Measurements from ENCODE around the gene MAP3K19. TPM values are rescaled to one million over a fixed set of nuclear protein-coding genes. Genes with fewer than 3 reads are reported as not detected.
"Not testable (repeated sequence)": the region's sequence is repeated elsewhere in the genome, so short reads cannot be mapped to it uniquely, and the experiment has no call there.

The MAP3K19 gene
- total RNA-seq, 1 experiment from 2014 or later = not detected

GRCh38 chr2:134973241-134974138, 73.8 kb downstream of the MAP3K19 start:
- H3K79me2 ChIP-seq (ENCODE audit: insufficient read depth, low read length) = no peaks in the 10 kb centered on the region
- RAD21 ChIA-PET (ENCODE audit: low non-redundant PET in 1 of 2, low total read pairs in 2 of 2, uncharacterized antibody in 2 of 2, unreplicated experiment in 2 of 2) = no interaction called here
- no peaks in the 10 kb centered on the region for H3K36me3 ChIP-seq (ENCODE audit: control insufficient read depth in 1 of 2, insufficient read depth in 2 of 2, low read length in 2 of 2)
- no peaks in the 10 kb centered on the region for H3K4me1 ChIP-seq (ENCODE audit: control insufficient read depth in 1 of 2, insufficient read depth in 2 of 2, low read length in 2 of 2)
- no peaks in the 10 kb centered on the region for H3K9me2 ChIP-seq (ENCODE audit: insufficient read depth)
- no peak overlapping the region for H3K9ac ChIP-seq (ENCODE audit: low read length)
- CTCF ChIA-PET = interaction anchor here (0.6 kb wide), 1 partner anchor 15 kb away, joined by 3 read pairs; no protein-coding TSS in a partner anchor
- no TSS peak for BruUV-seq (replicated peaks)
- H3K27me3 ChIP-seq (ENCODE audit: insufficient read depth, low read length) = no peaks in the 10 kb centered on the region
- ATAC-seq (no peak), DNase-seq (ENCODE audit: low read depth, low spot score) (no peak)
- intact Hi-C loops (cut with micrococcal nuclease) = no loop called here
- H3K27ac ChIP-seq (ENCODE audit: low read depth, low read length) = no peak overlapping the region
- no peak for TF ChIP-seq EGR1 (IDR thresholded peaks at IDR 0.05; ENCODE audit: low read depth)
- TF ChIP-seq, protein P1, sequence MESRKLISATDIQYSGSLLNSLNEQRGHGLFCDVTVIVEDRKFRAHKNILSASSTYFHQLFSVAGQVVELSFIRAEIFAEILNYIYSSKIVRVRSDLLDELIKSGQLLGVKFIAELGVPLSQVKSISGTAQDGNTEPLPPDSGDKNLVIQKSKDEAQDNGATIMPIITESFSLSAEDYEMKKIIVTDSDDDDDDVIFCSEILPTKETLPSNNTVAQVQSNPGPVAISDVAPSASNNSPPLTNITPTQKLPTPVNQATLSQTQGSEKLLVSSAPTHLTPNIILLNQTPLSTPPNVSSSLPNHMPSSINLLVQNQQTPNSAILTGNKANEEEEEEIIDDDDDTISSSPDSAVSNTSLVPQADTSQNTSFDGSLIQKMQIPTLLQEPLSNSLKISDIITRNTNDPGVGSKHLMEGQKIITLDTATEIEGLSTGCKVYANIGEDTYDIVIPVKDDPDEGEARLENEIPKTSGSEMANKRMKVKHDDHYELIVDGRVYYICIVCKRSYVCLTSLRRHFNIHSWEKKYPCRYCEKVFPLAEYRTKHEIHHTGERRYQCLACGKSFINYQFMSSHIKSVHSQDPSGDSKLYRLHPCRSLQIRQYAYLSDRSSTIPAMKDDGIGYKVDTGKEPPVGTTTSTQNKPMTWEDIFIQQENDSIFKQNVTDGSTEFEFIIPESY (IDR thresholded peaks at IDR 0.05; ENCODE audit: extremely low read depth, insufficient replicate concordance, low read length) = no peak
- TF ChIP-seq, protein P2, sequence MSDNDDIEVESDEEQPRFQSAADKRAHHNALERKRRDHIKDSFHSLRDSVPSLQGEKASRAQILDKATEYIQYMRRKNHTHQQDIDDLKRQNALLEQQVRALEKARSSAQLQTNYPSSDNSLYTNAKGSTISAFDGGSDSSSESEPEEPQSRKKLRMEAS (IDR thresholded peaks at IDR 0.05) = no peak
- TF ChIP-seq RAD21 (IDR thresholded peaks at IDR 0.05; ENCODE audit: low read depth) = no peak
- no peak for TF ChIP-seq CTCF (IDR thresholded peaks at IDR 0.05 in 2 of 3, conservative IDR thresholded peaks at IDR 0.05 in 1 of 3; ENCODE audit: borderline replicate concordance in 1 of 3, insufficient read depth in 1 of 3, low read depth in 2 of 3, low read length in 2 of 3)
- TF ChIP-seq FOSL1 (IDR thresholded peaks at IDR 0.05; ENCODE audit: low read depth) = no peak
- TF ChIP-seq SRF (IDR thresholded peaks at IDR 0.05; ENCODE audit: low read depth) = no peak
- POLR2A ChIA-PET = no interaction called here
- no peak overlapping the region for H3K4me2 ChIP-seq (ENCODE audit: low read length)
- H3K4me3 ChIP-seq (replicated peaks in 1 of 2; ENCODE audit: low read depth in 1 of 2, low read length in 2 of 2) = no peak overlapping the region
- no peaks in the 10 kb centered on the region for H4K20me1 ChIP-seq (ENCODE audit: insufficient read depth)
- H2AFZ ChIP-seq (ENCODE audit: low read depth, low read length, poor library complexity, severe bottlenecking) = no peak overlapping the region
- no peaks in the 10 kb centered on the region for H3K9me3 ChIP-seq (ENCODE audit: control insufficient read depth in 1 of 2, insufficient read depth in 1 of 2, low read depth in 1 of 2, low read length in 2 of 2)

DNA sequence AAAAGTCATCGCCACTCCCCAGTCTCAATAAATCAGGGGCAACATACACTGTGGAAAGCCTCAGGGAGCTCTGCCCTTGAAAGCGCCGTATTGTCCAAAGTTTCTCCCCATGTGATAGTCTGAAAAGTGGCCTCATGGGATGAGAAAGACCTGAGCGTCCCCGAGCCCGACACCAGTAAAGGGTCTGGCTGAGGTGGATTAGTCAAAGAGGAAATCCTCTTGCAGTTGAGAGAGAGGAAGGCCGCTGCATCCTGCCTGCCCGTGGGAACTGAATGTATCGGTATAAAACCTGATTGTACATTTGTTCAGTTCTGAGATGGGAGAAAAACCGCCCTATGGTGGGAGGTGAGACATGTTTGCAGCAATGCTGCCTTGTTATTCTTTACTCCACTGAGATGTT, 80.1 kb downstream of the MAP3K19 start:
- H3K79me2 ChIP-seq (ENCODE audit: insufficient read depth, low read length); ATAC-seq; BruUV-seq (replicated peaks); intact Hi-C loops (cut with micrococcal nuclease); H2AFZ ChIP-seq (ENCODE audit: low read depth, low read length, poor library complexity, severe bottlenecking); H3K4me1 ChIP-seq (ENCODE audit: control insufficient read depth in 1 of 2, insufficient read depth in 2 of 2, low read length in 2 of 2); H3K9me2 ChIP-seq (ENCODE audit: insufficient read depth); H3K9me3 ChIP-seq (ENCODE audit: control insufficient read depth in 1 of 2, insufficient read depth in 1 of 2, low read depth in 1 of 2, low read length in 2 of 2); DNase-seq (ENCODE audit: low read depth, low spot score); H3K4me2 ChIP-seq (ENCODE audit: low read length); H3K27ac ChIP-seq (ENCODE audit: low read depth, low read length); H4K20me1 ChIP-seq (ENCODE audit: insufficient read depth); H3K4me3 ChIP-seq (replicated peaks in 1 of 2; ENCODE audit: low read depth in 1 of 2, low read length in 2 of 2); POLR2A ChIA-PET; RAD21 ChIA-PET (ENCODE audit: low non-redundant PET in 1 of 2, low total read pairs in 2 of 2, uncharacterized antibody in 2 of 2, unreplicated experiment in 2 of 2); H3K27me3 ChIP-seq (ENCODE audit: insufficient read depth, low read length); CTCF ChIA-PET; H3K36me3 ChIP-seq (ENCODE audit: control insufficient read depth in 1 of 2, insufficient read depth in 2 of 2, low read length in 2 of 2); H3K9ac ChIP-seq (ENCODE audit: low read length): not testable (repeated sequence)

Data from HCT116 (cell line).